SK-N-SH (cell line): ENCODE data around the gene NPIPB9.
"Not testable (repeated sequence)": the region's sequence is repeated elsewhere in the genome, so short reads cannot be mapped to it uniquely, and the experiment has no call there.

Experiments
- CTCF ChIP-seq: fragments of 200-600 bp; sonication (generic); IDR thresholded peaks from 2 replicates; pipeline ENCODE4 v1.6.1; 2017; ENCODE audit warnings: antibody characterized with exemption, mild to moderate bottlenecking, moderate library complexity
- EP300 ChIP-seq, 2 experiments: IDR thresholded peaks; 2 replicates each; pipeline versions ENCODE4 v1.4.0 to v1.6.1; 2012; ENCODE audit warnings: borderline replicate concordance in 1 of 2, low read depth in 1 of 2, low read length in 1 of 2
- JUND ChIP-seq: IDR thresholded peaks from 2 replicates; pipeline ENCODE4 v1.4.0; 2012
- MXI1 ChIP-seq: IDR thresholded peaks from 2 replicates; pipeline ENCODE4 v1.6.1; 2012; ENCODE audit warnings: mild to moderate bottlenecking, low read depth, low read length, improper control_type of control experiment
- RFX5 ChIP-seq: IDR thresholded peaks from 2 replicates; pipeline ENCODE4 v1.6.1; 2012; ENCODE audit warnings: mild to moderate bottlenecking, improper control_type of control experiment, low read length
- TAF1 ChIP-seq: IDR thresholded peaks from 2 replicates; pipeline ENCODE4 v1.6.1; 2012; ENCODE audit warnings: low read depth, mild to moderate bottlenecking, low read length, moderate library complexity, borderline replicate concordance
- USF2 ChIP-seq: fragments of 150-350 bp; IDR thresholded peaks from 2 replicates; pipeline ENCODE4 v1.6.1; 2017; ENCODE audit warnings: antibody characterized with exemption, low read length, low read depth, borderline replicate concordance

DNA sequence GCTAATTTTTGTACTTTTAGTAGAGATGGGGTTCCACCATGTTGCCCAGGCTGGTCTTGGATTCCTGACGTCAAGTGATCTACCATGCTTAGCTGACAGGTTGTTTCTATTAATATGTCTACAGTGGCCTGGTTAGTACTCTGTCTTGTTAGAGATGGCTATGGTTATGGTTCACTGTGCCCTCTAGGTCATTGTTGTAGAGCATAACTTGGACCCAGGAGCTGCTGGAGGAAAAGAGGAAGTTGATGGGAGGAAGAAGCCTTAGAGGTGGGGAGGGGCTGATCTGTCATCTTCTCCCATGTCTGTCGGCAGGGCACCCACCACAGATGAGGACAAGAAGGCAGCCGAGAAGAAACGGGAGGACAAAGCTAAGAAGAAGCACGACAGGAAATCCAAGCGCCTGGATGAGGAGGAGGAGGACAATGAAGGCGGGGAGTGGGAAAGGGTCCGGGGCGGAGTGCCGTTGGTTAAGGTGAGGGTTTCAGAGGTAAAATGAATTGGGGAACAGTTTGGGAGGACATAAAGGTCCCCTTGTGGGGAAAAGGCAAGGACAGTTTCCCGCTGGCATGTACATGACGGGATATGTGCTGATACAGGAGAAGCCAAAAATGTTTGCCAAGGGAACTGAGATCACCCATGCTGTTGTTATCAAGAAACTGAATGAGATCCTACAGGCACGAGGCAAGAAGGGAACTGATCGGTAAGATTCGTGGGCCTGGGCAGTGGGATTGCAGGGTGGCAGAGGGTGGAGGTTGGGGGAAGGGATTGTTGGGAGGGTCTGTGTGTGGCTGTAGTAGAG, 28.5 kb upstream of the NPIPB9 start:
- not testable (repeated sequence) for TF ChIP-seq CTCF; EP300 (IDR thresholded peaks at IDR 0.05; ENCODE audit: borderline replicate concordance in 1 of 2, low read depth in 1 of 2, low read length in 1 of 2); JUND; RFX5; TAF1; MXI1; USF2
